Spinal cord (tissue), 10 donors: ENCODE data around the gene ASB9. TPM values are rescaled to one million over a fixed set of nuclear protein-coding genes. Genes with fewer than 3 reads are reported as not detected.
"Not testable (repeated sequence)": the region's sequence is repeated elsewhere in the genome, so short reads cannot be mapped to it uniquely, and the experiment has no call there.

Experiments used
- DNase-seq, 6 donors: peaks; one replicate each; pipeline versions ENCODE4 v3.0.0 to v3.0.0-alpha.2; 2013 to 2015; ENCODE audit warnings: low spot score in 6 of 6, low read depth in 4 of 6
- H3K27ac ChIP-seq: one replicate; pipeline ENCODE4 v1.5.1; 2013; ENCODE audit warnings: low read depth, low read length, control low read depth
- H3K27me3 ChIP-seq: one replicate; pipeline ENCODE4 v1.6.1; 2013; ENCODE audit warnings: low read length; ENCODE audit not compliant: control insufficient read depth, insufficient read depth
- H3K36me3 ChIP-seq: one replicate; pipeline ENCODE4 v1.6.1; 2013; ENCODE audit warnings: low read length; ENCODE audit not compliant: control insufficient read depth, insufficient read depth
- H3K4me1 ChIP-seq: one replicate; pipeline ENCODE4 v1.6.1; 2013; ENCODE audit warnings: low read length; ENCODE audit not compliant: control insufficient read depth, insufficient read depth
- H3K4me3 ChIP-seq: one replicate; pipeline ENCODE4 v1.5.1; 2013; ENCODE audit warnings: low read depth, low read length, control low read depth
- H3K9me3 ChIP-seq: one replicate; pipeline ENCODE4 v1.6.1; 2013; ENCODE audit warnings: low read length; ENCODE audit not compliant: control insufficient read depth, insufficient read depth
- WGBS: methylation state at CpG from one replicate; pipeline ENCODE4 v1.1.5; 2013; ENCODE audit warnings: missing lambda C conversion rate; ENCODE audit not compliant: insufficient coverage; 5-methylcytosine and 5-hydroxymethylcytosine counted together
- polyA plus RNA-seq, 2 donors: library from polyadenylated mRNA; unstranded; fragments of 120-200 nt; gene quantifications; one replicate each; pipeline ENCODE4 v1.2.1, GENCODE V29; 2013; ENCODE audit not compliant: insufficient read length in 2 of 2
- total RNA-seq, 2 donors: library from RNA; depleted of rRNA in 1 of 2; stranded (reverse); fragments of 120-200 nt in 1 of 2; fragments of >200 nt in 1 of 2; gene quantifications; one replicate each; pipeline versions ENCODE4 v1.2.3 to v1.2.4, GENCODE V29; 2013 to 2014
- donor health status: healthy.

The ASB9 gene
- total and polyA plus RNA-seq, 4 donors, result 1.4 to 7.9 (median 2.4) TPM

DNA sequence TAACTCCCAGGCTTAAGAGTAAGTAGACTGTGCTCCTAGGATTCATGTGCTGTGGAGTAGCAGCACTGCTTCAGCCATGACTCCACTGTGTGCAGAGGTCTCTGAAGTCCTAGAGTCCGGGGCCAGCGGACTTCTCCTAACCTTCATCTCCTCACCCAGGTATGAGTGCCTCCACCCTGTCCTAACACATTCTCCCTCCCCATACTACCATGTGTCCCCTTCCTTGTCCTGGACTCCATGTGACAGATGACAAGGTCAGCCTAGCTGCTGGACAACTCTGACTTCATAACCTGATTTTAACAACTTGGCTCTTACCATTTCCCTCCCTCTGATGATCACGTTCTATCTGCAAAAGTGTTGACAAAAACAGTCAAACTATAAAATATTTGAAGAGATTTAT, 28.9 kb upstream of the ASB9 start:
- H3K36me3 ChIP-seq, result no peaks in the 10 kb centered on the region
- 89% methylated on average over 2 of the region's 3 CpGs for WGBS
- H3K4me3 ChIP-seq, result no peak overlapping the region
- peaks cover 4% of the 10 kb centered on the region for H3K27me3 ChIP-seq
- DNase-seq, result no peak
- H3K4me1 ChIP-seq, result no peaks in the 10 kb centered on the region
- H3K9me3 ChIP-seq, result no peaks in the 10 kb centered on the region
- no peak overlapping the region for H3K27ac ChIP-seq

- no peak for DNase-seq
- WGBS, result 69% methylated on average over 2 of the region's 2 CpGs
- peaks cover 4% of the 10 kb centered on the region for H3K27me3 ChIP-seq
- no peak overlapping the region for H3K4me3 ChIP-seq
- no peaks in the 10 kb centered on the region for H3K9me3 ChIP-seq
- no peaks in the 10 kb centered on the region for H3K4me1 ChIP-seq
- no peak overlapping the region for H3K27ac ChIP-seq
- no peaks in the 10 kb centered on the region for H3K36me3 ChIP-seq
These were observed 28.3 kb upstream of the ASB9 start for GRCh38 chrX:15298201-15298600.

DNA sequence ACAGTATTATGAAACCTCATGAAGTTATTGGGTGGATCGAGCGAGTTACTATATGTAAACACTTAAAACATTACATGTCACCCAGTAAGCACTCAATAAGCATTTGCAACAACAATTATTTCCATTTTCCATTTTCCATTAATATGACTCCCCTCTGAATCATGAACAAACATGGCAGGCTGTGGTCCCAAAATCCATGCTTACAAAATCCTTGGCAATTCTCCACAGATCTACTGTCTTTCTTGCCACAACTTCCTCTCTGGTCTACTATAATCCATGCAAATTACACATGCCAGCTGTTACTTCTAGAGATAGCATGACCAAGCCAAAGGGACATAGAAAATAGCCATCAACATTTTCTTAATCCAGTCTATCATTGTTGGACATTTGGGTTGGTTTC, 23.6 kb upstream of the ASB9 start:
- no peak for DNase-seq
- Histone ChIP-seq H3K9me3 (no peaks in the 10 kb centered on the region), H3K4me3 (no peak overlapping the region), H3K27me3 (peaks cover 8% of the 10 kb centered on the region), H3K27ac (no peak overlapping the region), H3K36me3 (no peaks in the 10 kb centered on the region), H3K4me1 (no peaks in the 10 kb centered on the region)
- WGBS, result 80% methylated on average over 2 of the region's 2 CpGs

GRCh38 chrX:15292861-15293260, 23.0 kb upstream of the ASB9 start:
- H3K36me3 ChIP-seq, result no peaks in the 10 kb centered on the region
- H3K9me3 ChIP-seq, result no peaks in the 10 kb centered on the region
- WGBS, result 83% methylated on average over 3 of the region's 3 CpGs
- H3K27ac ChIP-seq, result no peak overlapping the region
- peaks cover 8% of the 10 kb centered on the region for H3K27me3 ChIP-seq
- H3K4me1 ChIP-seq, result no peaks in the 10 kb centered on the region
- H3K4me3 ChIP-seq, result no peak overlapping the region
- no peak for DNase-seq

- H3K4me3 ChIP-seq, result no peak overlapping the region
- no CpG with 5 or more reads among the region's 1 CpG for WGBS
- H3K27ac ChIP-seq, result no peak overlapping the region
- H3K4me1 ChIP-seq, result no peaks in the 10 kb centered on the region
- no peak for DNase-seq
- no peaks in the 10 kb centered on the region for H3K9me3 ChIP-seq
- peaks cover 5% of the 10 kb centered on the region for H3K27me3 ChIP-seq
- H3K36me3 ChIP-seq, result no peaks in the 10 kb centered on the region
These were observed 7.7 kb upstream of the ASB9 start for GRCh38 chrX:15277604-15278003.

- WGBS, result 78% methylated on average over 2 of the region's 2 CpGs
- Histone ChIP-seq H3K4me1 (no peaks in the 10 kb centered on the region), H3K36me3 (no peaks in the 10 kb centered on the region), H3K4me3 (no peak overlapping the region), H3K9me3 (no peaks in the 10 kb centered on the region), H3K27me3 (peaks cover 5% of the 10 kb centered on the region), H3K27ac (no peak overlapping the region)
- DNase-seq, result no peak
These were observed 5.1 kb upstream of the ASB9 start for GRCh38 chrX:15274946-15275345.

- DNase-seq, H3K4me1 ChIP-seq, H3K36me3 ChIP-seq, H3K4me3 ChIP-seq, H3K27me3 ChIP-seq, H3K9me3 ChIP-seq, H3K27ac ChIP-seq: not testable (repeated sequence)
- 86% methylated on average over 9 of the region's 10 CpGs for WGBS
These were observed 3.4 kb upstream of the ASB9 start for GRCh38 chrX:15273275-15273674.

DNA sequence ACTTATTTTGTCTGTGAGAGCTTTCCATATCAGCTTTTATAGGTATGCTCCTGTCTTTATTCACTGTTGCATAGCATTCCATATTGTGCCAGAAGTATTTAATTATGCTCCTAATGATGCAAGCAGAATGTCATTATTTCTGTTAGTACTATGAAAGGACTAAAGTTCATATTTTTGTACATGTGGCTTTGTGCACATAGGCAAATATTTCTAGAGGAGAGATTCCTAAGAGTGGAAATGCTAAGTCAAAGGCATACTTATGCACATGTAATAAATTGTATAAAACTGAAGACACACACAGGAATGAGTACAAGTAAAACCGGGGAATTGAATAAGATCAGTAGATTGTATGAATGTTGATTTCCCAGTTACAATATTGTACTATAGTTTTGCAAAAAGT, 1.9 kb upstream of the ASB9 start:
- no CpG with 5 or more reads among the region's 1 CpG for WGBS
- H3K9me3 ChIP-seq, result no peaks in the 10 kb centered on the region
- peaks cover 3% of the 10 kb centered on the region for H3K27me3 ChIP-seq
- H3K4me1 ChIP-seq, result no peaks in the 10 kb centered on the region
- no peak for DNase-seq
- H3K36me3 ChIP-seq, result no peaks in the 10 kb centered on the region
- no peak overlapping the region for H3K4me3 ChIP-seq
- H3K27ac ChIP-seq, result no peak overlapping the region

DNA sequence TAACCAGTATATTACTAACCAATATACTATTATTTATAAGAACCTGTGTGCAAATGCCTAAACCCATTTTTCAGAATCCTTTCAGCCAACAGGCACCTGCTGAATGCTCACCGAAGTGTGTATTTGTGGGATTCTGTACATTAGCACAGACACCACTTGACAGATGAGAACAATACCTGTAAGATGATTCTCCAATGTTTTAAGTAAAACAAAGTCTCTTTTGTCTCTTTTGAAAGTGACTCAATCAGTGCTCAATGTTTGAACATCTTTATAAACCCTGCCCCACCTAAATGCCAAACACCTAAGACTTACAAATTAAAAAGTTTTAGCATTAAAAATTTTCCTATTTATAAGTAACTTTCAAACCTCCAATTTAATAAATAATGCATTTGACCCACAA, 763 bp downstream of the ASB9 start:
- H3K27ac ChIP-seq, result no peak overlapping the region
- no CpG with 5 or more reads among the region's 1 CpG for WGBS
- H3K27me3 ChIP-seq, result peaks cover 6% of the 10 kb centered on the region
- no peak for DNase-seq
- H3K9me3 ChIP-seq, result no peaks in the 10 kb centered on the region
- H3K4me1 ChIP-seq, result no peaks in the 10 kb centered on the region
- H3K4me3 ChIP-seq, result no peak overlapping the region
- H3K36me3 ChIP-seq, result no peaks in the 10 kb centered on the region

- H3K4me3 ChIP-seq, result no peak overlapping the region
- DNase-seq, result no peak
- H3K27me3 ChIP-seq, result peaks cover 21% of the 10 kb centered on the region
- H3K27ac ChIP-seq, result no peak overlapping the region
- no peaks in the 10 kb centered on the region for H3K9me3 ChIP-seq
- no peaks in the 10 kb centered on the region for H3K36me3 ChIP-seq
- H3K4me1 ChIP-seq, result no peaks in the 10 kb centered on the region
These were observed 15.0 kb downstream of the ASB9 start for GRCh38 chrX:15254852-15255251.
